DND-41 (cell line): Measurements from ENCODE around the gene CEACAM16.

Source experiments
- ATAC-seq: fragments of 200-7000 bp; cut with Tn5 transposase; 3 replicates; pipeline ENCODE4 v1.9.1; 2021; ENCODE audit warnings: low read depth; ENCODE audit not compliant: insufficient read depth
- DNase-seq: peaks from one replicate; pipeline ENCODE4 v3.0.0-alpha.2; 2020
- H2AFZ ChIP-seq: 2 replicates; pipeline ENCODE4 v1.6.0; 2012; ENCODE audit warnings: low read depth, low read length
- H3K27ac ChIP-seq: 2 replicates; pipeline ENCODE4 v1.5.1; 2012; ENCODE audit warnings: low read length, inconsistent platforms
- H3K27me3 ChIP-seq: fragments of 200-600 bp; sonication (generic); 2 replicates; pipeline ENCODE4 v1.6.0; 2012; ENCODE audit warnings: low read length, mild to moderate bottlenecking, inconsistent platforms; ENCODE audit not compliant: insufficient read depth, poor library complexity
- H3K36me3 ChIP-seq: 2 replicates; pipeline ENCODE4 v1.5.1; 2012; ENCODE audit warnings: low read length, inconsistent platforms; ENCODE audit not compliant: insufficient read depth
- H3K4me1 ChIP-seq: 2 replicates; pipeline ENCODE4 v1.5.1; 2012; ENCODE audit warnings: mild to moderate bottlenecking, low read length; ENCODE audit not compliant: insufficient read depth
- H3K4me2 ChIP-seq: 2 replicates; pipeline ENCODE4 v1.6.0; 2012; ENCODE audit warnings: mild to moderate bottlenecking, moderate library complexity, low read length, inconsistent platforms; ENCODE audit not compliant: insufficient read depth
- H3K4me3 ChIP-seq, 2 experiments: fragments of 200-600 bp in 1 of 2; shearing (Covaris generic) in 1 of 2; 2 replicates each; pipeline ENCODE4 v1.5.1; 2012 to 2016; ENCODE audit warnings: inconsistent platforms in 2 of 2, low read length in 2 of 2, mild to moderate bottlenecking in 2 of 2, low read depth in 1 of 2, moderate library complexity in 1 of 2
- H3K79me2 ChIP-seq: 2 replicates; pipeline ENCODE4 v1.6.0; 2012; ENCODE audit warnings: low read length, inconsistent platforms; ENCODE audit not compliant: insufficient read depth
- H3K9ac ChIP-seq: 2 replicates; pipeline ENCODE4 v1.6.0; 2012; ENCODE audit warnings: low read depth, mild to moderate bottlenecking, inconsistent platforms, low read length, moderate library complexity
- H3K9me3 ChIP-seq: 2 replicates; pipeline ENCODE4 v1.5.1; 2012; ENCODE audit warnings: low read length, moderate library complexity, mild to moderate bottlenecking, inconsistent platforms; ENCODE audit not compliant: insufficient read depth, severe bottlenecking
- H4K20me1 ChIP-seq: 2 replicates; pipeline ENCODE4 v1.6.0; 2012; ENCODE audit warnings: low read length; ENCODE audit not compliant: insufficient read depth
- CTCF ChIP-seq: IDR thresholded peaks from 2 replicates; pipeline ENCODE4 v1.5.1; 2012; ENCODE audit warnings: borderline replicate concordance, low read length, moderate library complexity, mild to moderate bottlenecking; ENCODE audit not compliant: poor library complexity, severe bottlenecking; ENCODE audit errors: extremely low read depth
- EZH2 ChIP-seq: IDR thresholded peaks from 3 replicates; pipeline ENCODE4 v1.6.1; 2012; ENCODE audit warnings: borderline replicate concordance, low read depth, mild to moderate bottlenecking, moderate library complexity, low read length, inconsistent platforms; ENCODE audit not compliant: severe bottlenecking

Gene CEACAM16

GRCh38 chr19:44673510-44673909 lies 25.4 kb upstream of the CEACAM16 start:
- H3K4me2 ChIP-seq = no peak overlapping the region
- H3K27me3 ChIP-seq = no peaks in the 10 kb centered on the region
- H3K79me2 ChIP-seq = no peaks in the 10 kb centered on the region
- TF ChIP-seq EZH2 (no peak), CTCF (no peak)
- H4K20me1 ChIP-seq = no peaks in the 10 kb centered on the region
- H3K27ac ChIP-seq = no peak overlapping the region
- no peaks in the 10 kb centered on the region for H3K9me3 ChIP-seq
- ATAC-seq (no peak), DNase-seq (no peak)
- H3K9ac ChIP-seq = no peak overlapping the region
- no peak overlapping the region for H3K4me3 ChIP-seq
- H3K4me1 ChIP-seq = no peaks in the 10 kb centered on the region
- H2AFZ ChIP-seq = no peak overlapping the region
- no peaks in the 10 kb centered on the region for H3K36me3 ChIP-seq

- Histone ChIP-seq H3K4me2 (no peak overlapping the region), H3K4me3 (no peak overlapping the region), H3K9ac (no peak overlapping the region), H3K36me3 (no peaks in the 10 kb centered on the region), H3K4me1 (no peaks in the 10 kb centered on the region), H3K79me2 (no peaks in the 10 kb centered on the region), H4K20me1 (no peaks in the 10 kb centered on the region), H2AFZ (no peak overlapping the region), H3K9me3 (no peaks in the 10 kb centered on the region), H3K27me3 (no peaks in the 10 kb centered on the region), H3K27ac (no peak overlapping the region)
- TF ChIP-seq CTCF (no peak), EZH2 (no peak)
- no peak for ATAC-seq
- no peak for DNase-seq
These were observed 23.4 kb upstream of the CEACAM16 start for GRCh38 chr19:44675521-44675920.

DNA sequence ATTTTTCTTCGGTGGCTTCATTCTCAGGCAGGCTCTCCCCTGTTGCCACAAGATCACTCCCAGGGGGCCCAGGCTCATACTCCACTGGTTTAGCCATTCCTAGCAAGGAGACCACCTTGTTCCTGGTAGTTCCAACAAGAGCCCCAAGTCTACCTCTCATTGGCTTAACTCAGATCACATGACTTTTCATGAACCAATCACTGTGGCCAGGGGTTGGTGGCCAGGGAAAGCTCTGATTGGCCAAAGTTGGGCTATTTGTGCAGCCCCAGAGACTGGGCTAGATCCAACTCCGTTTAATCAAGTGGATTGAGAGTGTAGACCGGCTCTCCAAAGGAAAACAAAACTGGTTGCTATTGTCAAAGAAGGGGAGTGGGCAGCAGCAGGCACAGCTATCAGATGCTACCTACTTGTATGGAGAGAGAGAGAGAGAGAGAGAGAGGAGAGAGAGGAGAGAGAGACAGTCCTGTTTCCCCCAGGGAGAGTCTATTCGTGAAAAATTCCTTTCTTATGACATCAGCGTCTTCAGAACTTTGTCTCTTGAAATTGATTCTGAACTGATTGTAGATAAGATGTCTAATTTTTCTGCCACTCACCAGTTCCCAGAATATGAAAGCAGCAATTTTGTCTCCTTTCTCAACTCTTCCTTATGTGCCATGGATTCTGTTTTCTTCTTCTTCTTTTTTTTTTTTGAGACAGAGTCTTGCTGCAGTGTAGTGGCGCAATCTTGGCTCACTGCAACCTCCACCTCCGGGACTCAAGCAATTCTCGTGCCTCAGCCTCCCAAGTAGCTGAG lies 21.7 kb upstream of the CEACAM16 start:
- DNase-seq (no peak), ATAC-seq (no peak)
- H3K4me1 ChIP-seq = no peaks in the 10 kb centered on the region
- no peak overlapping the region for H3K27ac ChIP-seq
- no peaks in the 10 kb centered on the region for H3K36me3 ChIP-seq
- H3K27me3 ChIP-seq = no peaks in the 10 kb centered on the region
- no peak overlapping the region for H2AFZ ChIP-seq
- no peak overlapping the region for H3K4me2 ChIP-seq
- no peak overlapping the region for H3K4me3 ChIP-seq
- H4K20me1 ChIP-seq = no peaks in the 10 kb centered on the region
- H3K9ac ChIP-seq = no peak overlapping the region
- H3K9me3 ChIP-seq = no peaks in the 10 kb centered on the region
- H3K79me2 ChIP-seq = no peaks in the 10 kb centered on the region
- no peak for TF ChIP-seq EZH2
- no peak for TF ChIP-seq CTCF
